GM21619 (cell line): ENCODE data around the gene LRRC26.
"Not testable (repeated sequence)": the region's sequence is repeated elsewhere in the genome, so short reads cannot be mapped to it uniquely, and the experiment has no call there.

Source experiments
- ATAC-seq: cut with Tn5 transposase; IDR thresholded peaks from one replicate; pipeline ENCODE4 v1.9.1; 2021; ENCODE audit not compliant: unreplicated experiment

LRRC26 gene

GRCh38 chr9:137139468-137140150 is 30.2 kb downstream of the LRRC26 start:
- no peak for ATAC-seq

GRCh38 chr9:137138722-137139467 is 31.0 kb downstream of the LRRC26 start, which contains the start of gene GRIN1:
GRIN1 (plus strand) TSS chr9:137139154; CDS start chr9:137139487, 333 bp downstream.
- no peak for ATAC-seq

DNA sequence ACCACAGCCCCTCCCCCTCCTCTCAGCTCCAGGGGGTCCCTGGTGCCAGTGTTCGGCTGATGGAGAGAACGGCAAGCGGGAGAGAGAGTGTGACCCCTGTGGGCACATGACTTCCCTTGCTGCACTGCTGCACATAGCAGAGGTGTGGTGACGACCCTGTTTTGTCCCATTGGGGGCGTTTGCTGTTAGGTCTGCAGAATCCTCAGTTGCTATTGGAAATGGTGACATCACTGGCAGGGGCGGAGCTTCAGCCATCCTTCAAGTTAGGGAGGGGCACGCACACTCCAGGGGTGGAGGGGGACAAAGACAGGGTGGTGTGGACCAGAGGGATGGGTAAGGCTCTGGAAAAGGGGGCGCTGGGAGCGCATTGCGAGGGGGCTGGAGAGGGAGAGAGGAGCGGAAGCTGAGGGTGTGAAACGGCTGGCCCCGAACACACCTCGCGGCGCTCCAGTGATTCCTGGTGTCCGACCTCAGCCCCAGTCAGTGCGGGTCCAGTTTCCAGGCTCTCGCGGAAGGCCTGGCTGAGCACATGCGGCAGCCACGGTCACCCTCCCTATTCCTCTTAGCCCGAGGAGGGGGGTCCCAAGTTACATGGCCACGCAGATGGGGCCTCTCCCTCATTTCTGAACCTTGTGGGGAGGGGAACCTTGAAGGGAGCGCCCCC is 31.7 kb downstream of the LRRC26 start:
- no peak for ATAC-seq

DNA sequence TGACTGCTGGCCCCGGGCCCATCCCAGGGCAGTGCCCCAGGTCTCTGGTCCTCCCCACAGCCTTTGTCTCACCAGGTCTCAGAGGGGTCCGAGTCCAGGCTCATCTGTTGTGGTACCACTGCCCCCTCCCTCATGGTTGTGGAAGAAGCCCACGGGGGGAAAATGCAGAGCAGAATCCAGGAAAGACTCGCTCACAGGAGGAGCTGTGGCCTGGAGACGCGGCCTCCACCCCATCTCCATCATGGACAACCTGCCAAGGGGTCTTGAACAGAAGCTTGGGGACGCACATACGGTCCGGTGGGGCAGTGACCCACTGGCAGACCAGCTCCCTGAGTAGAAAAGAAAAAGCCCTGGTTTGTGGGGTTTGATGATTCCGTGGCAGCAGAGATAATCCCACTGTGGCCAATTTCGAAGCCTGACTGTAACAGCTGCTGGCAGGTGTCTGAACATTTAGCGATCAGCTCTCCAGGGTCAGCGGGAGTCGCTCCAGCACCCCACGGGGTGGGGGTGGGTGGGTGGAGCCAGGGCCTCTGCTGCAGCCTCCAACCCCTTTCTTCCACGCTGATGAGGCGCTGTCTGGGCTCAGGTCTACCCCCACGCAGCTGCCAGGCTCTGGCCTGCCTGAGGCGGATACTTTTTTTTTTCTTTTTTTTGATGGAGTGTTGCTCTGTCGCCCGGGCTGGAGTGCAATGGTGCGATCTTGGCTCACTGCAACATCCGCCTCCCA is 32.8 kb downstream of the LRRC26 start:
- no peak for ATAC-seq

GRCh38 chr9:137136261-137136880 is 33.5 kb downstream of the LRRC26 start:
- no peak for ATAC-seq

- ATAC-seq: not testable (repeated sequence)
These were observed 34.7 kb downstream of the LRRC26 start for GRCh38 chr9:137135154-137135553.

GRCh38 chr9:137134191-137134590 is 35.7 kb downstream of the LRRC26 start:
- no peak for ATAC-seq

- peak; percentile 27 for ATAC-seq
These were observed 39.6 kb downstream of the LRRC26 start for GRCh38 chr9:137130176-137130755.

DNA sequence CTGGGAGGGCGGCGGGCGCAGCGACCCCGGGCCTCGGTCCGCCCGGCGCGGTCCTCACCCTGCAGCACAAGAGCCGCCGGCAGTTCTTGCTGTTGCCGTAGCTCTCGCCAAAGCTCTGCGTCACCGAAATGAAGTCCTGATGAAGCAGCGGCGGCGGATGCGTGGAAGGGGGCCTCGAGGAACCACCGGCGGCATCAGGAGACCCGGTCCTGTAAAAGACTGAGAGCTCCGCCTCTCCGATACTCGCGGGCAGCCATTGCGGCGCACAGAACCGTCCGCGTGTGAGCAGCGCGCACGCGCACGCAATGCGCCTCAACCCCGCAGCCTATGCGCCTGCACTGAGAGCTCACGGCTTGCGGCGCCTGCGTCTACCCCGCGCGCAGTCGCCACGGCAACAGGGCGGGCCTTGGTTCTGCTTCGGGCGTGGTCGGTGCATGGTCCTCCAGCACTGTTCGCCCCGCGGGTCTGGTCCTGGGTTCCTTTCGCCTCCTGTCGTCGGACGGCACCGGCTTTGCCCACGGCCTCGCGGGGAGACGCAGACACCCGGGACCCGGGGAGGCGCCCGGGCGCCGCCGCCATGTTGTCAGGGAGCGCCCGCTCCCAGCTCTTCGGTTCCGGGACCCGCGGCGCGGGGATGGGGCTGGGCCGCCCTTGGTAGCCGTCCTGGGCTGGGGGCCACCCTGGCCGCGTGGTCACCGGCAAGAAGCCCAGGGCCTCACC is 40.2 kb downstream of the LRRC26 start:
- peak; percentile 69 for ATAC-seq

DNA sequence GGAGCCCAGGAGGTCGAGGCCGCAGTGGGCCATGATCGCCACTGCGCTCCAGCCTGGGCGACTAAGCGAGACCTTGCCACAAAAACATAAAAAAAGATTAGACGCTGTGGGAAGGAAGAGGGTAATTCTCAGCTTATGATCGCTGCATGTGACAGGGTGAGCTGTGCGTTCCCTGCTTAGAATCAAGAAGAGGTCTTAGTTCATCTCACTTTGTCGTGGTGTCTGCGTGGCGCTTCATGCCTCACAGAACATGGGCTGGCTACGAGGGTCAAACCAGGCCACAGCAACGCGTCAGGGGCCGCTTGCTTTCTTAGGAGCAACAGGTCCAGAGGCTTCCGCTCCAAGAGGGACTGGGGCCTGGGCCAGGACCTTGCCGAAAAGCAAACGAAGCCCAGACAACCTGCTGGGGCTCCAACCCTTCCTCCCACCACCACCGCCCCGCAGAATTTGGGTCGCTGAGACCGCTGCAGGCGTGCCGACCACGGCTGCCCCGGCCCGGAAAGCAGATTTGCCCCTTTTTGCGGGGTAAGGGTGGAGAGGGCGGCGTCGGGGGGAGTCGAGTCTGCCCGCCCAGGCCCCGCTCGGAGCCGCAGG is 40.9 kb downstream of the LRRC26 start:
- peak; percentile 10 for ATAC-seq

DNA sequence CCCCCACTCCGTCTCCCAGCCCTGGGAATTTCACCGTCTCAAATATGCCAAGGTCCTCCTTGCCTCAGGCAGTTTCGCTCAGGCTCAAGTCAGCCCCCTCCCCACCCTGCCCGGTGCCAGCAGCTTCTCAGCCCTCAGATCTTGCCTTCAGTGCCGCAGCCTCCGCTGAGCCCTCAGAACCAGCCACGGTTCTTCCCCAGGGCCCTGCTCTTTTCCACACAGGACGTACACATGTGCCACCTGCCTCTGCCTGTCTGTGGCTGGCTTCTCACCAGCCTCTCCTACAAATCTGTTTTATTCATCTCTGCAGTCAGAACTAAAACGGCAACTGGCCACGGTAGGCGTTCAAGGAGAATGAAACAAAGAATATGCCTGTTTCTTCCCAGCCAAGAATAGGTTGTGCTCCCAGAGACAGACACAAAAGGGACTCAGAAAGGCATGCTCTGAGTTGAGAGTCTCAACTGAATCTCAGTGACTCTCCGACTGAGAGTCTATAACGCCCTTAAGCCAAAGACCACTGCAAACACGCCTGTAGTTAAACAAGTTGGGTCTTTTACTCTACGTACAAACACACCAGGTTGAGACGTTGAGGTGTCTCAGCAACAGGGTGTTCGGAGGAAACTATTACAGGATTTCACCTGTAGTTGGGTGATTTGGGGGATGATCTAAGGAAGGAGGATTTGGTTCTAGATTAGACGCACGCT is 41.5 kb downstream of the LRRC26 start:
- no peak for ATAC-seq

- ATAC-seq: no peak
These were observed 42.3 kb downstream of the LRRC26 start for GRCh38 chr9:137127301-137128157.

DNA sequence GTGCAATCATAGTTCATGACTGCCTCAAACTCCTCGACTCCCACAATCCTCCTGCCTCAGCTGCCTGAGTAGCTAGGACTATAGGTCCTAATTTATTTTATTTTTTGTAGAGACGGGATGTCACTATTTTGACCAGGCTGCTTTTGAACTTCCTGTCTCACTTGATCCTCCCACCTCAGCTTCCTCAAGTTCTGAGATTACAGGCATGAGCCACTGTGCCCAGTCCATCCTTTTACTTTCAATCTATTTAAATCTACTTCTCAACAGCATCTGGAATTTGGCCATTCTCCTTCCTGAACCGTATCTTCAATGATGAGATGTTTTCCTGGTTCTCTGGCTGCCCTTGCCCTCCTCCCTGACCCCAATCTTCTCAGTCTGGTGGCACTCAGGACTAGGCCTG is 43.1 kb downstream of the LRRC26 start:
- no peak for ATAC-seq

DNA sequence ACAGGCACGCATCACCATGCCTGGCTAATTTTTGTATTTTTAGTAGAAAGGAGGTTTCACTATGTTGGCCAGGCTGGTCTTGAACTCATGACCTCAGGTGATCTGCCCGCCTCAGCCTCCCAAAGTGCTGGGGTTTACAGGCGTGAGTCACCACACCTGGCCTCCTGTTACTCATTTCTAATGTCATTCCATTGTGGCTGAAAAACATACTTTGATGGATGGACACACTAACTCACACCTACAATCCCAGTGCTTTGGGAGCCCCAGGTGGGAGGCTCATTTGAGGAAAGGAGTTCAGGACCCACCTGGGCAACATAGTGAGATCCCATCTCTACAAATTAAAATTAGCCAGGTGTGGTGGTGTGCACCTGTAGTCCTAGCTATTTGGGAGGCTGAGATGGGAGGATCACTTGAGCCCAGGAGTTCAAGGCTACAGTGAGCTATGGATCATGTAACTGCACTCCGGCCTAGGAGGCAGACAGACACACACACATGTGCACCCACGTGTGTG is 45.8 kb downstream of the LRRC26 start:
- ATAC-seq: not testable (repeated sequence)

- no peak for ATAC-seq
These were observed 46.4 kb downstream of the LRRC26 start for GRCh38 chr9:137123468-137123837.

GRCh38 chr9:137122796-137123467 is 46.9 kb downstream of the LRRC26 start:
- not testable (repeated sequence) for ATAC-seq
